H54 (cell line): ENCODE measurements around the gene TMEM26.
A peak's percentile ranks its signal among the peaks of the same experiment; 100 is the strongest.

Experiments
- DNase-seq: peaks from one replicate; pipeline ENCODE4 v3.0.0; 2011; ENCODE audit warnings: low spot score, mixed read lengths; ENCODE audit not compliant: insufficient read length
- FAIRE-seq: peaks from 3 replicates; lab custom pipeline; 2011; peaks lifted over from hg19 to GRCh38; lab: Jason Lieb, UNC
- POLR2A ChIP-seq: IDR thresholded peaks from 2 replicates; pipeline ENCODE4 v1.6.1; 2011; ENCODE audit warnings: low read depth, mild to moderate bottlenecking, low read length

Gene TMEM26

GRCh38 chr10:61452655-61453641, at the start of gene TMEM26:
TSS of gene TMEM26 (minus strand) at chr10:61453381. CDS start at chr10:61453081, 300 bp downstream.
- FAIRE-seq = no peak
- TF ChIP-seq POLR2A = no peak

GRCh38 chr10:61500460-61500859, 47.3 kb upstream of the TMEM26 start:
- DNase-seq (no peak), FAIRE-seq (no peak)

More at GRCh38 chr10:61452655-61453641, at the start of gene TMEM26:
- DNase-seq = no peak

GRCh38 chr10:61492364-61492995, 39.3 kb upstream of the TMEM26 start:
- no peak for DNase-seq
- FAIRE-seq = no peak
- TF ChIP-seq POLR2A = no peak

More at GRCh38 chr10:61500460-61500859, 47.3 kb upstream of the TMEM26 start:
- TF ChIP-seq POLR2A = no peak

GRCh38 chr10:61487506-61487905, 34.3 kb upstream of the TMEM26 start:
- no peak for TF ChIP-seq POLR2A
- DNase-seq (no peak), FAIRE-seq (peak; percentile 72)

- DNase-seq (no peak), FAIRE-seq (peak; percentile 52)
- TF ChIP-seq POLR2A = no peak
These were observed 33.7 kb upstream of the TMEM26 start for GRCh38 chr10:61486738-61487396.

GRCh38 chr10:61486251-61486650, 33.1 kb upstream of the TMEM26 start:
- FAIRE-seq (peak; percentile 53), DNase-seq (no peak)
- no peak for TF ChIP-seq POLR2A

- FAIRE-seq (no peak), DNase-seq (no peak)
- no peak for TF ChIP-seq POLR2A
These were observed 28.4 kb upstream of the TMEM26 start for GRCh38 chr10:61481597-61481996.

- FAIRE-seq (no peak), DNase-seq (no peak)
- no peak for TF ChIP-seq POLR2A
These were observed 27.0 kb upstream of the TMEM26 start for GRCh38 chr10:61480208-61480607.

GRCh38 chr10:61478621-61479312, 25.6 kb upstream of the TMEM26 start:
- TF ChIP-seq POLR2A = no peak
- DNase-seq = no peak
- FAIRE-seq = peak; percentile 68

GRCh38 chr10:61477451-61477850, 24.3 kb upstream of the TMEM26 start:
- DNase-seq = no peak
- no peak for FAIRE-seq
- TF ChIP-seq POLR2A = no peak

GRCh38 chr10:61476529-61476928, 23.3 kb upstream of the TMEM26 start:
- DNase-seq = no peak
- FAIRE-seq = no peak
- no peak for TF ChIP-seq POLR2A

- DNase-seq = no peak
- TF ChIP-seq POLR2A = no peak
- FAIRE-seq = peak; percentile 89
These were observed 22.3 kb upstream of the TMEM26 start for GRCh38 chr10:61475449-61475873.

- no peak for DNase-seq
- FAIRE-seq = no peak
- TF ChIP-seq POLR2A = no peak
These were observed 19.0 kb upstream of the TMEM26 start for GRCh38 chr10:61472090-61472674.
